Stimulated activated effector memory CD8-positive, alpha-beta T cell treated with anti-CD3 and anti-CD28 coated beads, Interleukin-12 subunit alpha, Interleukin-12 subunit beta, amount 100 ng/mL, for 72 hours (primary cell): ENCODE measurements around the gene DIS3L2.
"Not testable (repeated sequence)": the region's sequence is repeated elsewhere in the genome, so short reads cannot be mapped to it uniquely, and the experiment has no call there.

Source experiments
- ATAC-seq: fragments of 150-1000 bp; cut with Tn5 transposase; 2 replicates; pipeline ENCODE4 v1.10.0; 2021
- DNase-seq, 2 donors: peaks; one replicate each; pipeline ENCODE4 v3.0.0; 2021 to 2022; ENCODE audit warnings: low spot score in 2 of 2
- H3K27ac Mint-ChIP-seq: one replicate; pipeline ENCODE4 v1.8.0; 2022; ENCODE audit warnings: mild to moderate bottlenecking, mixed read lengths
- H3K36me3 Mint-ChIP-seq: one replicate; pipeline ENCODE4 v1.8.0; 2022; ENCODE audit warnings: mild to moderate bottlenecking, mixed read lengths
- H3K4me1 Mint-ChIP-seq: one replicate; pipeline ENCODE4 v1.8.0; 2022; ENCODE audit warnings: mixed read lengths
- H3K4me3 Mint-ChIP-seq: one replicate; pipeline ENCODE4 v1.8.0; 2022; ENCODE audit warnings: mild to moderate bottlenecking, mixed read lengths
- H3K9me3 Mint-ChIP-seq: one replicate; pipeline ENCODE4 v1.8.0; 2022; ENCODE audit warnings: mixed read lengths

DIS3L2 gene

DNA sequence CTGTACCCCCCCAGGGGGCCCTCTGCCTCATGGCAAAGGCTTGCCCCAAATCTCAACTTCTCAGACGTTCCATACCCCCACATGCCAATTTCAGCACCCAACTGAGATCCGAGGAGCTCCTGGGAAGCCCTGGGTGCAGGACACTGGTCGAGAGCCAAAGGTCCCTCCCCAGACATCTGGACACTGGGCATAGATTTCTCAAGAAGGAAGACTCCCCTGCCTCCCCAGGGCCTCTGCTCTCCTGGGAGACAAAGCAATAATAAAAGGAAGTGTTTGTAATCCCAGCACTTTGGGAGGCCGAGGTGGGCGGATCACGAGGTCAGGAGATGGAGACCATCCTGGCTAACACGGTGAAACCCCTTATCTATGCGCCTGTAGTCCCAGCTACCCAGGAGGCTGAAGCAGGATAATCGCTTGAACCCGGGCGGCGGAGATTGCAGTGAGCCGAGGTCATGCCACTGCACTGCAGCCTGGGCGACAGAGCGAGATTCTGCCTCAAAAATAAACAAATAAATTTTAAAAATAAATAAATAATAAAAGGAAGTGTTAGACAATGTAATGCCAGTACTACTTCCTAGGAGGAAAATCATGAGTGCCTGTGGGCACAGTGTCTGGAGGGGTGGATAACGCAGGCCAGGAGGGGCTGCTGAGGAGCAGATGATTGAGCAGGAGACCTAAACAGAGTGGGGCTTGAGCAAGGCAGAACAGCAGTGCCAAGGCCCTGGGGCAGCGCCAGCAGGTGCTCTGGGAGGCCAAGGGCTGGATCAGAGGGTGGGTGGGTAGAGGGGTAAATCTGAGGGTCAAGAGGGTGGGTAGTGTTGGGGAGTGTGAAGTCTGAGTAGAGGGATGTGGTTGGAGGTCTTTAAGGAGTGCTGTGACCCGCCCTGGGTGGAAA, 421.1 kb downstream of the DIS3L2 start:
- no peak for ATAC-seq
- no peak overlapping the region for H3K4me3 Mint-ChIP-seq
- no peak overlapping the region for H3K27ac Mint-ChIP-seq
- H3K36me3 Mint-ChIP-seq, result no peaks in the 10 kb centered on the region
- no peaks in the 10 kb centered on the region for H3K9me3 Mint-ChIP-seq
- H3K4me1 Mint-ChIP-seq, result peaks cover 14% of the 10 kb centered on the region
- no peak for DNase-seq

DNA sequence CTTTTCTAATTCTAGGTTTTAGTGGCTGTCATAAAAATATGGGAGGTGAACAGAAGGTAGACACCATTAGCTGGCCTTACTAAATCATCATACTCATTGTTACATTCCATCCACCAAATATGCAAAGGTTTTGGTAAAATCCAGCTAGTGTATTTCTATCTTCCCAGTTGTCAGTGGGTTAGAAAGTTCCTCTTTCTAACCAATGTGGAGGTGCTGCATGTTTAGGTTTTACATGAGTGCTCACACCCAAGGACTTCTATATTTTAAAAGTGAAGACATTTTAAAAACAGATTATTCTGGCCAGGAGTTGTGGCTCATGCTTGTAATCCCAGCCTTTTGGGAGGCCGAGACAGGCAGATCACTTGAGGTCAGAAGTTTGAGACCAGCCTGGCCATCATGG, 423.0 kb downstream of the DIS3L2 start:
- Mint-ChIP-seq H3K27ac (no peak overlapping the region), H3K4me3 (no peak overlapping the region), H3K4me1 (peaks cover 14% of the 10 kb centered on the region), H3K36me3 (no peaks in the 10 kb centered on the region), H3K9me3 (no peaks in the 10 kb centered on the region)
- ATAC-seq, result no peak
- no peak for DNase-seq

DNA sequence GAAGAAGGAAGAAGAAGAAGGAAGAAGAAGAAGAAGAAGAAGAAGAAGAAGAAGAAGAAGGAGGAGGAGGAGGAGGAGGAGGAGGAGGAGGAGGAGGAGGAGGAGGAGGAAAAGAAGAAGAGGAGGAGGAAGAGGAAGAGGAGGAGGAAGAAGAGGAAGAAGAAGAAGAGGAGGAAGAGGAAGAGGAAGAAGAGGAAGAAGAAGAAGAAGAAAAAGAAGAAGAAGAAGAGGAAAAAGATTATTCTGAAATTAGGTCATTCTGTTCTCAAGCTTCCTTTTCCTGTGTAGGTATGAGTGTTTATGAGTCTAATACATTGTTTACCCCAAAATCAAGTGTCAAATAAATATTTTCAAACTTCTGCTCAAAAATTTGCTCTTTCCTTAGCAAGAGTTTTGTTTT, 423.5 kb downstream of the DIS3L2 start:
- H3K4me3 Mint-ChIP-seq, H3K9me3 Mint-ChIP-seq, H3K36me3 Mint-ChIP-seq, H3K27ac Mint-ChIP-seq, ATAC-seq, DNase-seq: not testable (repeated sequence)
- H3K4me1 Mint-ChIP-seq, result peaks cover 14% of the 10 kb centered on the region

DNA sequence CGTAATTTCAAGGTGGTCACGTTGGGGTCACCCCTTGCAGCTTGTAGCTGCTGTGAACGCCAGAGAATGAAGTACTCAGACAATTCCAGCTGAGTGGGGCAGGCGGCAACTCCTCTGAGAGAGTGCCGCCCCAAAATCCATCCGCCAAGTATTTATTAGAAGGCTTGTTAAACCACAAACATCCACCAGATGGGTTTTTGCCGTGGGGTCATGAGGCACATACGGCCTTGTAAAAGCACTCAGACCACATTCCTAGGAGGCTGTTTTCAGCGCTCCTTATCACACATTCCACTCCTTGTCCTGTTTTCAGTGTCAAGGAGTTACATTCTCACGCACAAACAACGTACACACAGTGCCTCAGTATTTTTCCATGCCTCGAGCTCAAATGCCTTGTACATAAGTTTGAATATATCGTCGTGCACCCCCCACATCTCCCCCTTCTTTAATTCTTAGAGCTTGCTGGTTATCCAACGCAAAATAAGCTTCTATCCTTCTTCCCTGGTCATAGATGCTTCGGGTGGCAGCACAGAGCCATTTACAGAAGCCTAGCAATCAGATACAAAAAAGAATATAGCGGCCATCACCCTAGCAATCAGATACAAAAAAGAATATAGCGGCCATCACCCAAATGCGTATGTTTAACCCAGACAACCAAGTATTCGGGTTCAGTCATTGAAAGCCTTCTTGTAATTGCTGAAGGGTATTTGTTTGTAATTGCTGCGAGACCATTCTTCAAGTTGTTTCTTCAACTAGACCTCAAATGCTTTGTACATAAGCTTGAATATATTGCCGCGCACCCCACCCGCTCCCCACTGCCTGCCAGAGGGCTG, 424.4 kb downstream of the DIS3L2 start:
- H3K9me3 Mint-ChIP-seq, result no peaks in the 10 kb centered on the region
- H3K4me3 Mint-ChIP-seq, result no peak overlapping the region
- ATAC-seq (no peak), DNase-seq (no peak)
- no peak overlapping the region for H3K27ac Mint-ChIP-seq
- no peaks in the 10 kb centered on the region for H3K36me3 Mint-ChIP-seq
- H3K4me1 Mint-ChIP-seq, result peaks cover 14% of the 10 kb centered on the region

DNA sequence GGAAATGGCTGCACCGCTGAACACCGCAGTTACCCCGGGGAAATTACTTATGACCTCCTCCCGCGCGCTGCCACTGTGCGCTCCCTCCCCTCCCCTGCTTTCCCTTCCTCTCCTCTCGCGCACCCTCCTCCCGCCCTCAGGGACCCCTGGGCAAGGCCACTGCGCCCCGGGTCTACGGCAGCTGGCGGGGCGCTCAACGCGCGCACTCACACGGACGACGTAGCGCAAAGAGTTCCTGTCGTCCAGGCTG, 424.9 kb downstream of the DIS3L2 start:
- no peaks in the 10 kb centered on the region for H3K9me3 Mint-ChIP-seq
- peaks cover 14% of the 10 kb centered on the region for H3K4me1 Mint-ChIP-seq
- DNase-seq, result no peak
- ATAC-seq, result no peak
- no peak overlapping the region for H3K4me3 Mint-ChIP-seq
- no peaks in the 10 kb centered on the region for H3K36me3 Mint-ChIP-seq
- no peak overlapping the region for H3K27ac Mint-ChIP-seq
